GM21515 (cell line): ENCODE measurements around the gene USP30.
"Not testable (repeated sequence)": the region's sequence is repeated elsewhere in the genome, so short reads cannot be mapped to it uniquely, and the experiment has no call there.

Experiments
- ATAC-seq: cut with Tn5 transposase; IDR thresholded peaks from one replicate; pipeline ENCODE4 v1.9.1; 2021; ENCODE audit not compliant: unreplicated experiment

USP30 gene

DNA sequence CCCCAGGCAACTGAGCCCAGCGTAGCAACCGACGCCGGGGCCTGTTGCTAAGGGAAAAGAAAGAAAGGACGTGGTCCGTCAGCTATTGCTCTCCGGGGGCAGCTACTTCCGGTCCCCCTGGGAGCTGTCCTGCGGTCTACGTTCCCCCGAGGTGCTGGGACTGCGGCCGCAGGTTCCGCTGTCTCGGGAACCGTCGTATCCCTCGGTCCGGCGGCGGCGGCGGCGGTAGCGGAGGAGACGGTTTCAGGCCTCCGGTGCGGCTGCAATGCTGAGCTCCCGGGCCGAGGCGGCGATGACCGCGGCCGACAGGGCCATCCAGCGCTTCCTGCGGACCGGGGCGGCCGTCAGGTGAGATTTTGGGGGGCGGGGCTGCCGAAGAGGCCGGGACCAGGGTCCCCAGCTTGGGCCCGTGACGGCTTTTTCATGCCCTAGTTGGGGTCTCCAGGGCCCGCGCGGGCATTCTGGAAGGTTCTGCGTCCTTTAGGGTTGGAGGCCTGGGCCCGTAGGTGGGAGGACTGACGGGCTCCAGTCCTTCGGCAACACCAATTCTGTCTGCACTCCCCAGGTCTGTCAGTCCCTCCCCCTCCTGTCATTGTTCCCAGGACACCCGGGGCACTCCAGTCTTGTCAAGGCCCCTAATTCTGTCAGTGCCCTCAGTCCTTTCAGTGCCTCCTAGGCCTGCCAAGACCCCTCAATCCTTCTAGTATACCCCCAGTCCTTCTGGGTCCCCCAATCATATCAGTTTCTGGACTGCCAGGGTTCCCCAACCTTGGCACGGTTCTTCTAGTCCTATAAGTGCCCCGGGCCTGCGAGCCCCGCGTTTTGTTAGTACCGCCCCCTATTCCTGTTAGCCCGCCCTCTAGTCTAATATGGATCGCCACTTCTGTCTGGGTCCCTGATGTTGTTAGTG lies at the start of gene USP30:
TSS of gene USP30 (plus strand) at position 163 of the 910 bp plus-strand sequence. CDS start at position 266, 103 bp downstream.
- peak; percentile 76 for ATAC-seq

DNA sequence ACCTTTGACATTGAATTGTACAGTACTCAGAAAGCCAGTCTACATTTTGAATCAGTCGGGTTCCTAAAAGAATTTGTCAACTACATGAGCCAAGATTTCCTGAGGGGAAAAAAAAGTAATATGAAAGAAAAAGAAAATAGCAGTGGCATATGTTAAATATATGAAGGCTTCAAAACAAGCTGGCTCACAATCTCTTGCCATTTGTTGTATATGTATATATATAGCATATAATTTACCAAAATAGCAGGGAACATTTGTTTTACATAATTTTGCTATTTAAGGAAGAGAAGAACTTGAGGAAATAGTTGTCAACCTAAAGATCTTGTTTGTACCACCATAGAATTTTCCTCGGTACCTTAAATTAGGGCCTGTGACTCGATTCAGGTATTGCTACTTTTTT lies 48.4 kb upstream of the USP30 start:
- ATAC-seq: no peak

DNA sequence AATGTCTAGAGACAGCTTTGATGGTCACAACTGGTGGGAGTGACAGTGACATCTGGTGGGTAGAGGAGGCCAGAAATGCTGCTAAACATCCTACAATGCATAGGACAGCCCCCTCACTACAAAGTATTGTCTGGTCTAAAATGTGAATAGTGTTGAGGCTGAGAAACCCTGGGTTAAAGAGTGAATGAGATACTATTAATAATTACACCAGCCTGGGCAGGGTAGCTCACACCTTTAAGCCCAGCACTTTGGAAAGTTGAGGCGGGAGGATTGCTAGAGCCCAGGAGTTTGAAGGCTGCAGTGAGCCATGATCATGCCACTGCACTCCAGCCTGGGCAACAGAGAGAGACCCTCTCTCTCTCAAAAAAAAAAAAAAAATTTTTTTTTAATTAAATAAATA lies 42.6 kb upstream of the USP30 start:
- ATAC-seq: no peak

DNA sequence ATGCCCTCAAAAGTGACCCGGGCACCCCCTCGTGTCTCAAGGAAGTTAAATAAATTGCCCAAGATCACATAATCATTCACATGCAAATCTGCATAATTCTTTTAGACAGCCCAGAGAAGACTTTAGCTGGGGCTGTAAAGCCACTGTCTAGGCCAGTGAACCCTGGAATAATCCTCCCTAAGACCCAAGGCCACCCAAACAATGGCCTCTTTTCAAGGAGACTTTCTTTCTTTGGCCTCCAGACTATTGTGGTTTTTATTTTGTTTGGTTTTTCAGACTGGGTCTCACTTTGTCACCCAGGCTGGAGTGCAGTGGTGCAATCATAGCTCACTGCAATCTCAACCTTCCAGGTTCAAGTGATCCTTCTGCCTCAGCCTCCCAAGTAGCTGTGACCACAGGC lies 42.1 kb upstream of the USP30 start:
- no peak for ATAC-seq

DNA sequence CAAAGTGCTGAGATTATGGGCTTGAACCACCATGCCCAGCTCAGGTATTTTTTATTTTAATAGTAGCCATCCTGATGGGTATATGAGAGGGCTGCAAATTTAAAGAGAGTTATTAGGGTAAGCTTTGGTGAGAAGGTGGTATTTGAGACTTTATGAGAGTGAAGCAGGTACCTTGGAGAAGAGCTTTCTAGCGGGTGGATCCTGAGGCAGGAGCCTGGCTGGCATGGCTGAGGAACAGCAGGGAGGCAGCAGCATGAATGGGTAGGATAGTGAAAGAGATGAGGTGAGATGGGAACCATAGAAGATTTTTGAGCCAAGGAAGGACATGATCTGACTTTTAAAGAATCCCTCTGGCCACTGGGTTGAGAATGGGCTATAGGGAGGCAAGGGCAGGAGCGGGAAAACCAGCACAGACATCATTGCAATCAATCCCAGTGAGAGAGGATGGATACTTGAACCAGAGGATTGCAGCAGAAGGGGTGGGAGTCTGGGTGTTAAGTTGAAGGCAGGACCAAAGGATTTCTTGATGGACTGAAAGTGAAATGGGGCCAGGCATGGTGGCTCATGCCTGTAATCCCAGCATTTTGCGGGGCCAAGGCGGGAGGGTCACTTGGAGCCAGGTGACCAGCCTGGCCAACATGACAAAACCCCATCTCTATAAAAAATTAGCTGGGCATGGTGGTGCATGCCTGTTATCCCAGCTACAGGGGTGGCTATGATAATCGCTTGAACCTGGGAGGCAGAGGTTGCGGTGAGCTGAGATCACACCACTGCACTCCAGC lies 37.2 kb upstream of the USP30 start:
- ATAC-seq: no peak

DNA sequence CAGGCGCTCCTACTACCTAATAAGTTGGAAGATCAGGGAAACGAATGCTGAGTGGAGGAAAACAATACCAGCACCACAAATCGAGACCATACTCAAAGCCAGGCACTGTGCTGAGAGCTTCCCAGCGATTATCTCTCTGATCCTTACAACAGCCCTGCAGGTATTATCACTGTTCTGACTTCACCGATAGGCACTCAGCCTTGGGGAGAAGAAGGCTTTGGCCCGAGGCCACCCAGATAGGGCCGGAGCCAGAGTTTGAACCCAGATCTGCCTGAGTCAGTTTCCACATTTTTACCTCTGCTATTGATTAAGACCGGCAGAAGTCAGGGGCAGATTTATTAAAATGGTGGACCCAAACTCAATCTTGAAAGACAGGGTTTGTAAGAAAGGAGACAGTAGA lies 36.4 kb upstream of the USP30 start:
- no peak for ATAC-seq

GRCh38 chr12:109016978-109017377 lies 35.4 kb upstream of the USP30 start:
- no peak for ATAC-seq

GRCh38 chr12:109018296-109018695 lies 34.1 kb upstream of the USP30 start:
- no peak for ATAC-seq

- ATAC-seq: no peak
These were observed 32.1 kb upstream of the USP30 start for GRCh38 chr12:109020146-109020795.

GRCh38 chr12:109020796-109021380 lies 31.5 kb upstream of the USP30 start, which contains the start of gene SVOP:
Gene SVOP, minus strand, starts transcription at chr12:109021068. Its CDS starts 200 bp downstream, at chr12:109020868.
- no peak for ATAC-seq

- no peak for ATAC-seq
These were observed 24.6 kb upstream of the USP30 start for GRCh38 chr12:109027767-109028166.

- ATAC-seq: not testable (repeated sequence)
These were observed 23.8 kb upstream of the USP30 start for GRCh38 chr12:109028624-109029023.

GRCh38 chr12:109029411-109029810 lies 23.0 kb upstream of the USP30 start:
- no peak for ATAC-seq

DNA sequence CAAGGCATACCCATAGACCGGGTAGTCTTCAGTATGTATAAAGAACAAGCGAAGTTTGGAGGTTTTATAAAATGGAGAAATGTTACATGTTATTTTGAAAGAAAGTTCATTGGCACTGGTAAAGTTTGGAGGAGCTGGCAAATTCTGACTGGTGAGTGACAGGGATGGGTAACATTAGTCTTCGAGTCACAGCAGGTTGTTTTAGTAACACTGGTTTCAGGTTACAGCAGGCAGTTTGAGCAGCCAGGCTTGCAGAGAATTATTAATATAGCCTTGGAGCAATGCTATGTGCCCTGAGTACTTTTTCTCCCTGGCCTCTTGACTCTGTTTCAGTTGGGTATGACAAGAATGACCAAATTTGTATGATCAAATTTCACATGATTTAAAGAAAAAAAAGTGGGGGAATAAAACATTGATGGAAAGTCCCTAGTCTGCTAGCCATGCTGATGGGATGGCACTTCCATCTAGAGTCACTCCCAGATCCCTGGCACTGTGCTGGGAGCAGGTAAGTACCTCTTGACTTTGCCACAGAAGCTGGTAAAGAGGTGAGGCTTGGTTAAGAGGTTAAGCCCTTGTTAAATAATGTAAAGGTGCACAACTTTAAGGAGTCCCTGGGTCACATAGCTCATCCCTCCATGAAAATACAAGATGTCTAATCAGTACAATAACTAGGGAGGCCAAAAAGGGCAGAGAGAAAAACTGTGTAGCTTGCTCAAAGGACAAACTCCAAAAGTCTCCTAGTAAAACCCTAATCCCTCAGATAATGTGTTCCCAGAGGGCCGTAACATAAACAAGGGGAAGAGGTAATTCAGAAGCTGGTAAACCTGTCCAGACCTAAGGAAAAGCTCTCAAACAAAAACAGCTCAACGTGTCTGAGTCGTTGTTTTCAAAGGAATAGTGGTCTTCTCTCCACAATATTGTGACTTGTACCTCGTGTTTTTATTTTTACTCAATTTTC lies 18.9 kb upstream of the USP30 start:
- ATAC-seq: no peak

DNA sequence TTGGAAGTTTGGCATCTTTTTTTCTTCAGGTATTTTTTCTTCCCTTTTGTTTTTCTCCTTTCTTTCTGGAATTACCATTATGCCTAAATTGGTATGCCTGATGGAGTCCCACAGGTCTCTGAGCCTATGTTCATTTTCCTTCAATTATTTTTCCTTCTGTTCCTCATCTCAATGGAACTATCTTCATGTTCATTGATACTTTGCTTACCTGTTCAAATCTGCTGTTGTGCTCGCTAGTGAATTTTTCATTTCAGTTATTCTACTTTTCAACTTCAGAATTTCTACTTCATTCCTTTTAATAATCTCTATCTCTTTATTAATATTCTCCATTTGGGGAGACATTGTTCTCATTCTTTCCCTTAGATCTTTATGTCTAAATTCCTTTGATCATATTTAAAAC lies 15.4 kb upstream of the USP30 start:
- no peak for ATAC-seq

GRCh38 chr12:109044241-109044640 lies 8.1 kb upstream of the USP30 start:
- ATAC-seq: no peak

DNA sequence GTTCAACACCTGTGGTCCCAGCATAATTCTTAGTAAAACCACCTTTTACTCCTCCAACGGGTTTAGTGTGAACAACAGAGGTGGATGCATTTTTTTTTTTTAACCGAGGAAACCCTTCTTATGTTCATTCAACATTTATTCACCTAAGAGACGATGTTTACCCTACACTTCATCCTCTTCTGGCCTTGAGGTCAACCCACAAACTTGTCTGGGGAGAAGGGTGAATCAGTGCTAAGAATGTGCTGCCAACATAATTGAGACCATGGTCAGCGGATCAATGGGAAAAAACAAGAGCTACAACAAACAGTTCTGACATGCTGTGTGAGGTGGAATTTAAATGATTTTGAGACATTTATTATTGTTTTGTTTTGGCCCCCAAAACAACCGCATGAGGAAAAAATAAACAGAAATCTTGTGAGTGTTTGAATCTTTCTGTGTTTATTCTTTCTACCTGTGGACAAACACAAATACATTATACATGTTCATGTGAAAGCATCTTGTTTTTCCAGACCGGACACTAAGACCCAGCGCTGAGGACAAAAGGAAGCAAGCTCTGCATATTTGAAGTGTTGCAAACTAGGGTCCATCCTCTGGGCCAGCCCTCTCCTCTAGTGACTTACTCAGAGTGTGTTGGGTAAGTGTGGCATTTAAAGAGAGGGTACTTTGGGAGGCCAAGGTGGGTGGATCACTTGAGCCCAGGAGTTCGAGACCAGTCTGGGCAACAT lies 5.1 kb upstream of the USP30 start:
- no peak for ATAC-seq

- ATAC-seq: not testable (repeated sequence)
These were observed 3.7 kb upstream of the USP30 start for GRCh38 chr12:109048706-109049105.

- not testable (repeated sequence) for ATAC-seq
These were observed 2.6 kb upstream of the USP30 start for GRCh38 chr12:109049794-109050193.
